G401 (cell line): Measurements from ENCODE around the gene CFHR1. TPM values are rescaled to one million over a fixed set of nuclear protein-coding genes. Genes with fewer than 3 reads are reported as not detected.

Source experiments
- DNase-seq: peaks from one replicate; pipeline ENCODE4 v3.0.0-alpha.2; 2015; ENCODE audit warnings: low spot score
- in situ Hi-C: cut with HindIII; loops from 2 replicates; pipeline ENCODE4 v1.10.0; 2016; ENCODE audit warnings: low sequenced_read_pairs, mixed read lengths
- total RNA-seq: library from RNA; depleted of rRNA; stranded (reverse); fragments of >200 nt; shearing (Covaris generic); gene quantifications from 2 replicates; pipeline ENCODE4 v1.2.3, GENCODE V29; 2014; rRNA removed

Gene CFHR1
- total RNA-seq, 1 experiment from 2014 or later, result not detected

DNA sequence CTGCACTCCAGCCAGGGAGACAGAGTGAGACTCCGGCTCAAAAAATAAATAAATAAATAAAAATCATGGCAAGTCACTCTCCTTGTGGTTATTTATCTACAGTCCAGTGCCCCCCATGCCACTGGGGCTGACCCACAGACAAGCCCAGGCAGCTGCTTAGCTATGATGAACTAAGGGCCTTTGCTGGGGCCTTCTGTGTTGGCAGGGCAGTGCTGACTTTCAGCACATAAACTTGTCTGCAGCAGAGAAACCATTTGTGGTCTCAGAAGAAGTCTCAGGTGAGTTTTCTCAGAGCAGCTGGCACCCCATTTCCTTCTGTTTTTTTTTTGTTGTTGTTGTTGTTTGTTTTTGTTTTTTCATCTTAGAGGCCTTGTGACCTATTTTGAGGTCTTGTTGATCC is 47.4 kb downstream of the CFHR1 start:
- in situ Hi-C loops, result no loop called here
- no peak for DNase-seq

DNA sequence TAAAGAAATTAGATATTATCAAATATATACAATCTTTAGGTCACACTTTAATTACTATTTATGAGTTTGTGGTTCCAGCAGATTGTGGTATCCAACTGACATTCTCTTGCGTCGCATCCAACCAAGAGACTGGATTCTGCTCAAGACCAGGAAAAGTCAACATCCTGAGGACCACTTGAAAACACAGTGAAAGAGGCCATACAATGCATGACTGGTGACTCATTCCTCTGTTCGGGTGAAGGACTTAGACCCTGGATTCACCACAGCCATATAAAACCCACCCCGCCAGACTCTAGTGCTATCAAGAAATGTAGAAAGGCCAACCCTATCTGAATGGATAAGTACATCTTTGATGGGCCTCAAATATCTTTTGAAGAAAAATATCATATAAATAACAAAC is 53.9 kb downstream of the CFHR1 start:
- DNase-seq, result no peak
- in situ Hi-C loops, result no loop called here

DNA sequence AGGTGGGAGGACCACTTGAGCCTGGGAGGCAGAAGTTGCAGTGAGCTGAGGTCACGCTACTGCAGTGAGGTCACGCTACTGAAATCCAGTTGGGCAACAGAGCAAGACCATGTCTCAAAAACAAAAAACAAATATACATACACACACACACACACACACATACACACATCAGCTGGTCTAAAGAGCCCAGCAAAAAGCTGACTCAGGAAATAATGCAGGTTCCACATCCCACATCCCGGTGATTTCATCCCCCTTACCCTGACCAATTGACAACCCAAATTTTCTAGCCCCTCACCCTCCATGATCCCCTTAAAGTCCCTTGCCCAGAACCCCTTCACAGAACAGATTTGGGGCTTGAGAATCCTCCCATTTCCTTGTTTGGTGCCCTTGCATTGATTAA is 56.4 kb downstream of the CFHR1 start:
- in situ Hi-C loops, result no loop called here
- no peak for DNase-seq

DNA sequence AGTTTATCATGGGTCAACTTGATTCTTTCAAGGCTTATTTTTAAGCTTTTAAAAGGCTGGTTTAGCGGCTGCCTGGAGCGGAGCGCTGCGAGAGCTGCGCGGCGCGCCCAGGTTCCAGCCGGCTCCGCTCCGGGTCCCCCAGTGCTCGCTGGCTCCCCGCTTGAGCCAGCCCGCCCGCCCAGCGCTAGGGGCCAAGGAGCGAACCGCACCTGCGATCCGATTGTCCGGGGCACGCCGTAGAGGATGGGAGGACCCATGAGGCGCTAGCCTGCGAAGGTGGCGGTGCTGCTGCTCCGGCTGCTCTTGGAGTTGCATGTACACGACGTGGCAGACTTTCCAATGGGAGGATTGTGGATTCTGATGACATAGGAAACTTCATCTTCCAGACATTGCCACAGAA is 58.4 kb downstream of the CFHR1 start:
- in situ Hi-C loops, result no loop called here
- no peak for DNase-seq

Other genes with a start within 250 kb of the CFHR1 start
- 0.62 and 0.92 TPM in 2 replicates for gene KCNT2, start 211.3 kb upstream of the CFHR1 start, total RNA-seq
- gene CFH, start 167.7 kb upstream of the CFHR1 start, total RNA-seq, result 2.3 and 7.9 TPM in 2 replicates
- gene CFHR3, start 44.9 kb upstream of the CFHR1 start, total RNA-seq, result not detected in 2 replicates
- not detected in 2 replicates for gene CFHR4, start 68.3 kb downstream of the CFHR1 start, total RNA-seq
- not detected in 2 replicates for gene CFHR2, start 124.0 kb downstream of the CFHR1 start, total RNA-seq
- not detected in 2 replicates for gene CFHR5, start 157.8 kb downstream of the CFHR1 start, total RNA-seq
- gene F13B, start 247.5 kb downstream of the CFHR1 start, total RNA-seq, result not detected in 2 replicates